Right renal cortex interstitium (tissue), 3 donors: Measurements from ENCODE around the gene RCAN1. TPM values are rescaled to one million over a fixed set of nuclear protein-coding genes. Genes with fewer than 3 reads are reported as not detected.
"Not testable (repeated sequence)": the region's sequence is repeated elsewhere in the genome, so short reads cannot be mapped to it uniquely, and the experiment has no call there.

Source experiments
- DNase-seq, 3 donors: peaks; one replicate each; pipeline ENCODE4 v3.0.0-alpha.2; 2013; ENCODE audit warnings: low read depth in 3 of 3, low spot score in 2 of 3
- polyA plus RNA-seq, 3 donors: library from polyadenylated mRNA; unstranded; fragments of 120-200 nt; gene quantifications; one replicate each; pipeline ENCODE4 v1.2.1, GENCODE V29; 2013; ENCODE audit not compliant: insufficient read length in 3 of 3

The RCAN1 gene
- polyA plus RNA-seq, 3 donors, result 34.8 to 39.4 (median 35.5) TPM

- no peak for DNase-seq
Measured at GRCh38 chr21:34574601-34575529, 40.0 kb downstream of the RCAN1 start.

- DNase-seq, result no peak
Measured at GRCh38 chr21:34571994-34572393, 42.9 kb downstream of the RCAN1 start.

- no peak for DNase-seq
Measured at GRCh38 chr21:34570313-34570712, 44.6 kb downstream of the RCAN1 start.

GRCh38 chr21:34569381-34569979, 45.4 kb downstream of the RCAN1 start:
- no peak for DNase-seq

- DNase-seq, result not testable (repeated sequence)
Measured at GRCh38 chr21:34568801-34569200, 46.1 kb downstream of the RCAN1 start.

- DNase-seq, result no peak
Measured at GRCh38 chr21:34567604-34568155, 47.2 kb downstream of the RCAN1 start.

- DNase-seq, result no peak
Measured at GRCh38 chr21:34565238-34565637, 49.7 kb downstream of the RCAN1 start.

GRCh38 chr21:34563370-34563769, 51.5 kb downstream of the RCAN1 start:
- not testable (repeated sequence) for DNase-seq

- DNase-seq, result no peak
Measured at GRCh38 chr21:34561806-34562205, 53.1 kb downstream of the RCAN1 start.

GRCh38 chr21:34560609-34561008, 54.3 kb downstream of the RCAN1 start:
- no peak for DNase-seq

GRCh38 chr21:34560021-34560420, 54.9 kb downstream of the RCAN1 start:
- no peak for DNase-seq

- no peak for DNase-seq
Measured at GRCh38 chr21:34559089-34559631, 55.8 kb downstream of the RCAN1 start.

- no peak for DNase-seq
Measured at GRCh38 chr21:34558166-34558565, 56.7 kb downstream of the RCAN1 start.

GRCh38 chr21:34557261-34557660, 57.7 kb downstream of the RCAN1 start:
- no peak for DNase-seq

- DNase-seq, result not testable (repeated sequence)
Measured at GRCh38 chr21:34554670-34555069, 60.2 kb downstream of the RCAN1 start.

- no peak for DNase-seq
Measured at GRCh38 chr21:34554227-34554626, 60.7 kb downstream of the RCAN1 start.

- no peak for DNase-seq
Measured at GRCh38 chr21:34553151-34553952, 61.6 kb downstream of the RCAN1 start.

GRCh38 chr21:34552360-34553098, 62.4 kb downstream of the RCAN1 start:
- DNase-seq, result no peak

GRCh38 chr21:34550182-34550799, 64.6 kb downstream of the RCAN1 start:
- no peak for DNase-seq
